GM19452 (cell line): ENCODE measurements around the gene PRAMEF33.
"Not testable (repeated sequence)": the region's sequence is repeated elsewhere in the genome, so short reads cannot be mapped to it uniquely, and the experiment has no call there.

Source experiments
- ATAC-seq: cut with Tn5 transposase; IDR thresholded peaks from one replicate; pipeline ENCODE4 v1.9.1; 2021; ENCODE audit not compliant: unreplicated experiment

PRAMEF33 gene

DNA sequence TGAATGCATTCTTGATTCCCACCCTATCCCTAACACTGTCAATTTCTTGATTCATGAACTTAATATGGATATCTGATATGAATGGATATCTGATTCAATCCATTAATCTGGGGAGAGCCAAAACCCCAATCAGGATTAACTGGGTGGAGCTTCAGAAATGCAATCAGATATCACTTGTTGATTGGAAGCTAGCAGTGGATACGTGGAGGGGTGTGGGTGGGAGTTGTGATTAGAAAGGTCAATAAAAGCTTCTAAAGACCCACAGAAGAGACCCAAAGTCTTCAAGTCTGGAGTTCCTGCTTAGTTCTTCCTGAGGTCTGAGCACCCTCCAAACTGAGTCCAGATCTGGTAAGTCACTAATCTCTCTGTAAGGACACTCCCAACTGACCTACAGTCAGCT lies at the start of gene PRAMEF33:
Gene PRAMEF33, plus strand, starts transcription at position 301 of the 400 bp plus-strand sequence. CDS start 2,416 bp downstream, outside the sequence.
- ATAC-seq = not testable (repeated sequence)

DNA sequence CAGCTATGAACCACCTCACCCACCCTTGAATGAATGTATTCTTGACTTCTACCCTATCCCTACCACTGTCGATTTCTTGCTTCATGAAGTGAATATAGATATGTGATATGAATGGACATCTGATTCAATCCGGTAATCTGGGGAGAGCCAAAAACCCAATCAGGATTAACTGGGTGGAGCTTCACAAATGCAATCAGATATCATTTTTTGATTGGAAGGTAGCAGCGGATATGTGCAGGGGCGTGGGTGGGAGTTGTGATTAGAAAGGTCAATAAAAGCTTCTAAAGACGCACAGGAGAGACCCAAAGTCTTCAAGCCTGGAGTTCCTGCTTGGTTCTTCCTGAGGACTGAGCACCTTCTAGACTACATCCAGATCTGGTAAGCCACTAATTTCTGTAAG lies 49.4 kb upstream of the PRAMEF33 start, which contains the start of gene PRAMEF5:
Gene PRAMEF5, plus strand, starts transcription at position 301 of the 400 bp plus-strand sequence. CDS start 5,071 bp downstream, outside the sequence.
- ATAC-seq = not testable (repeated sequence)

DNA sequence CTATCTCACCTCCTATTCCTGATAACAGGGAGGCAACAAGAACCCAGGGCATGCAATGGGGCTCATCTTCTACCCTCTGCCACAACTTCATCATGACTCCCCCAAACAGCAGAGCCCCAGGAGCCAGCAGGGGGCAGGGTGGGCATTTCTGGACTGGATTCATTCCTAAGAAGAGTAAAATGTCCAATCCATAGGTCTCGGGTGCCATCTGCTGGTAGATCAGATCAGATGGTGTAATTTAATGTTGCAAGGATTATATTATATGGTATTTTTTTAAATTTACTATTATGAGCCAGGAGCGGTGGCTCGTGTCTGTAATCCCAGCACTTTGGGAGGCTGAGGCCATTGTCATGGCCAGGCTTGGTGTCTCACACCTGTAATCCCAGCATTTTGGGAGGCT lies 38.2 kb upstream of the PRAMEF33 start:
- ATAC-seq = not testable (repeated sequence)

- not testable (repeated sequence) for ATAC-seq
Observed at GRCh38 chr1:13277016-13277415, 26.3 kb upstream of the PRAMEF33 start.

- not testable (repeated sequence) for ATAC-seq
Observed at GRCh38 chr1:13279617-13280016, 23.7 kb upstream of the PRAMEF33 start.

GRCh38 chr1:13285037-13285436 lies 18.3 kb upstream of the PRAMEF33 start, which contains the start of gene PRAMEF8:
TSS of gene PRAMEF8 (minus strand) at chr1:13285137. CDS start at chr1:13284091, 1,046 bp downstream.
- ATAC-seq = not testable (repeated sequence)

DNA sequence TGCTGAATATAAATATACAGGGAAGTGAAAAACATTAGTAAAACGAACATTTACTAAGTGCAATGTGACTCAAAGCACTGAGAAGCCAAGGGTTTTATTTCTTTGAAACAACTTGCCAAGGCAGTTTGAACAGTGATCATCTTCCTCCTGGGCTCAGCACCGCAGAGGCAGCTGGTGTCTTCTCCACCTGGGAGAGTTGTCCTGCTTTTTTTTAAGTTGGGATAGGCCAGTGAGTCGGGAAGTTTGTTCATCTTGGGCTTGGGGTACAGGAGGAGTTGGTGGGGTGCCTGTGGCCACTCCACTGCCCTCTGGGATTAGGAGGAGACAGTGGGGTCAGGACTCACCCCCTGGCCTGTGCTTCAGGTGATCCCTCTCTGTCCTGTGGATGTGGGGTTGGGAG lies 14.3 kb upstream of the PRAMEF33 start:
- ATAC-seq = not testable (repeated sequence)

- not testable (repeated sequence) for ATAC-seq
Observed at GRCh38 chr1:13297216-13297931, 6.0 kb upstream of the PRAMEF33 start.

DNA sequence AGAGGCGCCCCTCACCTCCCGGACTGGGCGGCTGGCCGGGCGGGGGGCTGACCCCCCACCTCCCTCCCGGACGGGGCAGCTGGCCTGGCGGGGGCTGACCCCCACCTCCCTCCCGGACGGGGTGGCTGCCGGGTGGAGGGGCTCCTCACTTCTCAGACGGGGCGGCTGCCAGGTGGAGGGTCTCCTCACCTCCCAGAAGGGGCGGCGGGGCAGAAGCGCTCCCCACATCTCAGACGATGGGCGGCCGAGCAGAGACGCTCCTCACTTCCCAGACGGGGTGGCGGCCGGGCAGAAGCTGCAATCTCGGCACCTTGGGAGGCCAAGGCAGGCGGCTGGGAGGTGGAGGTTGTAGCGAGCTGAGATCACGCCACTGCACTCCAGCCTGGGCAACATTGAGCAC lies 4.6 kb upstream of the PRAMEF33 start:
- ATAC-seq = not testable (repeated sequence)

GRCh38 chr1:13302197-13302596 lies 1.1 kb upstream of the PRAMEF33 start:
- not testable (repeated sequence) for ATAC-seq

DNA sequence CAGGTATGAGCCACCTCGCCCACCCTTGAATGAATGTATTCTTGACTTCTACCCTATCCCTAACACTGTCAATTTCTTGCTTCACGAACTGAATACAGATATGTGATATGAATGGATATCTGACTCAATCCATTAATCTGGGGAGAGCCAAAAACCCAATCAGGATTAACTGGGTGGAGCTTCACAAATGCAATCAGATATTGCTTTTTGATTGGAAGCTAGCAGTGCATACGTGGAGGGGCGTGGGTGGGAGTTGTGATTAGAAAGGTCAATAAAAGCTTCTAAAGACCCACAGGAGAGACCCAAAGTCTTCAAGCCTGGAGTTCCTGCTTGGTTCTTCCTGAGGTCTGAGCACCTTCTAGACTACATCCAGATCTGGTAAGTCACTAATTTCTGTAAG lies 11.9 kb downstream of the PRAMEF33 start, which contains the start of gene PRAMEF15:
Gene PRAMEF15, plus strand, starts transcription at position 301 of the 400 bp plus-strand sequence. CDS start 2,827 bp downstream, outside the sequence.
- ATAC-seq = not testable (repeated sequence)

GRCh38 chr1:13342496-13342895 lies 39.2 kb downstream of the PRAMEF33 start:
- not testable (repeated sequence) for ATAC-seq

DNA sequence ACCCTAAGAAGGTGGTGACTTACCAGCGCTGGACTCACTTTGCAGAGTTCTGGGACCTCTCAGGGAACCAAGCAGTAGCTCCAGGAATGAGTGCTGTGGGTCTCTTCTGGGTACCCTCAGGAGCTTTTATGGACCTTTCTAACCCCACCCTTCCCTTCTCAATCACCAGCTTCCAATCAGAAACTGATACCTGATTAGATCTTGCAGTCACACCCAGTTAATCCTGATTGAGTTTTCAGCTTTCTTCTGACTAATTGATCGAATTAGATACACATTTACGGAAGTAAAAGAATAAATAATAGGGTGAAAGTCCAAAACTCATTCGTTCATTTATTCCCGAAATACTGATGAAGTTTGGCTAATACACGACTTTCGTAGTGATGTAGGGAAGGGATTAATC lies 43.7 kb downstream of the PRAMEF33 start, which contains the start of gene PRAMEF14:
Gene PRAMEF14, minus strand, starts transcription at position 101 of the 400 bp plus-strand sequence. CDS start 1,820 bp downstream, outside the sequence.
- ATAC-seq = not testable (repeated sequence)

- ATAC-seq = not testable (repeated sequence)
Observed at GRCh38 chr1:13353476-13353875, 50.1 kb downstream of the PRAMEF33 start.

DNA sequence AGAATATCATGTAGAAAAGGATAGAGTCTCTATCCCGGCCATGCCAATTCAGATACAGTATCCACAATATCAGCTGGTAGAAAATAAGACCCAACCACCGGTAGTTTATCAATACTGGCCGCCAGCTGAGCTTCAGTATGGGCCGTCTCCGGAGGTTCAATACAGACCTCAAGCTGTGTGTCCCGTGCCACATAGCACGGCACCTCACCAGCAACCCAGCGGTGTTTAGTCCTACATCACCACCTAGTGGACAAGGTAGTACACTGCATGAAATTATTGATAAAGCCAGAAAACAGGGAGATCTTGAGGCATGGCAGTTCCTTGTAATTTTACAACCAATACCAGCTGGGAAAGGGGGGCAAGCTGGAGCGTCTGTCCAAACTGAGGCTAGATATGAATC lies 51.1 kb downstream of the PRAMEF33 start:
- ATAC-seq = not testable (repeated sequence)

GRCh38 chr1:13356774-13357173 lies 53.4 kb downstream of the PRAMEF33 start:
- not testable (repeated sequence) for ATAC-seq
